C4-2B (cell line): Measurements from ENCODE around the gene CYP21A2.

ENCODE experiments used
- ZFX ChIP-seq: fragments of 450-650 bp; IDR thresholded peaks from 2 replicates; pipeline ENCODE4 v1.6.1; 2017
- TF ChIP-seq, protein P1 (sequence below): fragments of 450-650 bp; conservative IDR thresholded peaks from 2 replicates; pipeline ENCODE4 v1.5.1; 2017; ENCODE audit warnings: mild to moderate bottlenecking

DNA sequence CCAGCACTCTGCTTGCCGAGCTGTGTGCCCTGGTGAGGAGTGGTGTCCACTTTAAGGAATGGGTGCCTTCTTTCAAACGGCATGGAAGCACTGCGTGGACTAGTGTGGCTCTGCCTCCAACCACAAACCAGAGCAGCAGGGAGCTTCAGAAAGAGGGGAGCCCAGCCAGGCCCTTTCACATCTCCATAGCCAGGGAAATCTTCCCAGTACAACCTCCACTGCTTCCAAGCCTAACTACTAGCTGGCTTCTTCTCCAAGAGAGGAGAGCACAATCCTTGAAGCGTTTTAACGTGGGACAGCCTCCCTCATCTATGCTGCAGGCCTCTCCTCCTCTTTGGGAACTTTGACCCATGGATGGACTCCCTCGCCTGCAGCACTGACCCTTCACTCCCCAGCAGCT lies 44.3 kb downstream of the CYP21A2 start:
- TF ChIP-seq, protein P1, sequence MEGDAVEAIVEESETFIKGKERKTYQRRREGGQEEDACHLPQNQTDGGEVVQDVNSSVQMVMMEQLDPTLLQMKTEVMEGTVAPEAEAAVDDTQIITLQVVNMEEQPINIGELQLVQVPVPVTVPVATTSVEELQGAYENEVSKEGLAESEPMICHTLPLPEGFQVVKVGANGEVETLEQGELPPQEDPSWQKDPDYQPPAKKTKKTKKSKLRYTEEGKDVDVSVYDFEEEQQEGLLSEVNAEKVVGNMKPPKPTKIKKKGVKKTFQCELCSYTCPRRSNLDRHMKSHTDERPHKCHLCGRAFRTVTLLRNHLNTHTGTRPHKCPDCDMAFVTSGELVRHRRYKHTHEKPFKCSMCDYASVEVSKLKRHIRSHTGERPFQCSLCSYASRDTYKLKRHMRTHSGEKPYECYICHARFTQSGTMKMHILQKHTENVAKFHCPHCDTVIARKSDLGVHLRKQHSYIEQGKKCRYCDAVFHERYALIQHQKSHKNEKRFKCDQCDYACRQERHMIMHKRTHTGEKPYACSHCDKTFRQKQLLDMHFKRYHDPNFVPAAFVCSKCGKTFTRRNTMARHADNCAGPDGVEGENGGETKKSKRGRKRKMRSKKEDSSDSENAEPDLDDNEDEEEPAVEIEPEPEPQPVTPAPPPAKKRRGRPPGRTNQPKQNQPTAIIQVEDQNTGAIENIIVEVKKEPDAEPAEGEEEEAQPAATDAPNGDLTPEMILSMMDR: no peak
- TF ChIP-seq ZFX: no peak
